Endometrium (tissue), 2 donors: ENCODE data around the gene CRLF2.
"Not testable (repeated sequence)": the region's sequence is repeated elsewhere in the genome, so short reads cannot be mapped to it uniquely, and the experiment has no call there.

Experiments used
- FAIRE-seq: peaks from 2 replicates; lab custom pipeline; 2012; peaks lifted over from hg19 to GRCh38; lab: Jason Lieb, UNC
- donor health status: control.
- donor health status: control.

Gene CRLF2, protein sequence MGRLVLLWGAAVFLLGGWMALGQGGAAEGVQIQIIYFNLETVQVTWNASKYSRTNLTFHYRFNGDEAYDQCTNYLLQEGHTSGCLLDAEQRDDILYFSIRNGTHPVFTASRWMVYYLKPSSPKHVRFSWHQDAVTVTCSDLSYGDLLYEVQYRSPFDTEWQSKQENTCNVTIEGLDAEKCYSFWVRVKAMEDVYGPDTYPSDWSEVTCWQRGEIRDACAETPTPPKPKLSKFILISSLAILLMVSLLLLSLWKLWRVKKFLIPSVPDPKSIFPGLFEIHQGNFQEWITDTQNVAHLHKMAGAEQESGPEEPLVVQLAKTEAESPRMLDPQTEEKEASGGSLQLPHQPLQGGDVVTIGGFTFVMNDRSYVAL

DNA sequence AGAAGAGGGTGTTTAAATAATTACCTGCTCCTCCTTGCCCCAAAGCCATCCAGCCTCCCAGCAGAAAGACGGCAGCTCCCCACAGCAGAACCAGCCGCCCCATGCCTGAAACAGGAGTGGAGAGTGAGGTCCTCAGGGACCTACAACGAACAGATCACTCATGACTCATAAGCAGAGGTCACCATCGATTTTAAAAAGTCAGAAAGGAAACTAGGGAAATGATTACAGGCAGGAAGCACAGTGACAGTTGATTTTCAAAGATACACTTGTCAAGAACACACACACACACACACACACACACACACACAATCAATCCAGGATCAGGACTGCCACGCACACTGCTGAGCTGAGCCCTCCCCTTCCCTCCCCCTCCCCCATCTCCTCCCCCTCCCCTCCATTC is at the start of gene CRLF2:
Gene CRLF2 (minus strand): TSS at position 118 of the 400 bp plus-strand sequence. CDS start 15 bp downstream, at position 103.
- no peak for FAIRE-seq

DNA sequence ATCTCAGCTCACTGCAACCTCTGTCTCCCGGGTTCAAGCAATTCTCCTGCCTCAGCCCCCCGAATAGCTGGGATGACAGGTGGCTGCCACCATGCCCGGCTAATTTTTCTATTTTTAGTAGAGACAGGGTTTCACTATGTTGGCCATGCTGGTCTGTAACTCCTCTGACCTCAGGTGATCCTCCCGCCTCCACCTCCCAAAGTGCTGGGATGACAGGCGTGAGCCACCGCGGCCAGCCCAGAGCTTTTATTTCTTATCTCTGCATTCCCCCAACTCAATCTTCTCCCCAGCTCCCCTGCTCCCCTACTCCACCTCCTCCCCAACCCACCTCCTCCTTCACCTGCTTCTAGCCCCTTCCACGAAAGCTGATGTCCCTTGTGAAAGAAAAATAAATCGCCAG is 49.3 kb upstream of the CRLF2 start:
- FAIRE-seq, result not testable (repeated sequence)

DNA sequence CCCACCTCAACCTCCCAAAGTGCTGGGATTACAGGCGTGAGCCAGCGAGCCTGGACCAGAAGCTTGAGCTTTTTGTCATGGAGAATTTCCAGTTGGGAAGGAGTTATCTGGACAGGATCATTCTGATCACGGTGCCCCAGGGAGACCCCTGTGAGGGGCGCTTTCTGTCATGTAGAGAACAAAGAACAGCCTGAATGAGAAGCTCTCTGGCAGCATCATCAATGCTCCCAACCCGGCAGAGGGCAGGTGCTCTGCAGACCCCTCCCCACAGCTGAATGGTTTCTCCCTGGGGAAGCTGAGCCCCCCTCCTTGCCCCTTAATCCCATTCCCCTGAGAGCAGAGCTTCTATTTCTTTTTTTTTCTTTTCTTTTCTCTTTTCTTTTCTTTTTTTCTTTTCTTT is 48.8 kb upstream of the CRLF2 start:
- FAIRE-seq, result no peak

DNA sequence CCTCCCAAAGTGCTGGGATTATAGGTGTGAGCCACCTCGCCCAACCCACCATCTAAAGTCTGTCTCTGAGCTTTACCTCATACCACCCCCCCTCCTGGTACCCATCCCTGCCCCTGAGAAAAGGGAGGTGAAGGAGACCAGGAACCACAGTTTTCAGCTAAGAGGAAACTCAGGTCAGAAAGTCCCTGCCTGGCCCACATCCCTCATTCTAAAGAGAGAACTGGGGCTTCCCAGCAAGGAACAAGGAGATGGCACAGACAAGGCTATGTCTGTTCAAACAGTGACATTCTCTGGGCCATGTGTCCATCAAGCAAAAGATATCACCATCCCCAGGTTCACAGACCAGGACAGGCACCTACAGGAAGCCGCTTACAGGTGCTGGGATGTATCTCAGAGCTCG is 40.4 kb upstream of the CRLF2 start:
- FAIRE-seq, result no peak

DNA sequence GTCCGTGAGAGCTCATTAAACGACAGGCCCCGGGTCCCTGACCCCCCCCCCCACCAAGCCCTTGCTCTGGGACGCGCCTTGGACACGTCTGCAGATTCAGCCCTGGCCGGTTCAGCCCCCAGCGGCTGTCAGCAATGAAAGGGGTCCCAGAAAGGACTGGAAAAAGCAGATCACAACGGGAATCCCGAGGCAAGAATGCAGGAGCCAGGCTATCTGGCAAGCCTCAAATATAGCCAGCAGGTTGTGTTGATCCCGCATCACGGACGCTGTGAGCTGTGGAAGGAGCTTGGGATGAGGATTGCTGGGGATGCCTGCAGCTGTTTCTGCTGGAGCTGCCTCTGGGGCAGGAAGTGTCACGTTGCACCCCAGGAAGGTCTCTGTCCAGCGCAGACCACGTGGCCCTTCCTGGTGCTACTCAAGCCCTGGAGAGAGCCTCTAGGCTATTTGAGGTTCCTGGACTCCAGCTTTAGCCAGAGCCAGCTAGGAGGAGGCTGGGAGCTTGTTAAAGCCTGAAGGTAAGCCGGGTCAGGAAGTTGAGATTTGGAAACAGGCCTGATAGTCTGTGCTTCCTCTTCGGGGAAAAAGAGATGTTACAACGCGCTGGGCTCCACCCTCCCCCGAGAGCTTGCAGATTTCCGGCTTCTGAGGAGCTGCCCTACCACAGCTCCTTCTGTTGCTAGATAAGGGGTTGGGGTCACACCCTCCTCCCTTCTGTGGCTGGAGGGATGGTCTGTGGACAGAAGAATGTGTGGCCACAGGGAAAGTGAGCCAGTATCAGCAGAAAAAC is 36.8 kb upstream of the CRLF2 start:
- no peak for FAIRE-seq

DNA sequence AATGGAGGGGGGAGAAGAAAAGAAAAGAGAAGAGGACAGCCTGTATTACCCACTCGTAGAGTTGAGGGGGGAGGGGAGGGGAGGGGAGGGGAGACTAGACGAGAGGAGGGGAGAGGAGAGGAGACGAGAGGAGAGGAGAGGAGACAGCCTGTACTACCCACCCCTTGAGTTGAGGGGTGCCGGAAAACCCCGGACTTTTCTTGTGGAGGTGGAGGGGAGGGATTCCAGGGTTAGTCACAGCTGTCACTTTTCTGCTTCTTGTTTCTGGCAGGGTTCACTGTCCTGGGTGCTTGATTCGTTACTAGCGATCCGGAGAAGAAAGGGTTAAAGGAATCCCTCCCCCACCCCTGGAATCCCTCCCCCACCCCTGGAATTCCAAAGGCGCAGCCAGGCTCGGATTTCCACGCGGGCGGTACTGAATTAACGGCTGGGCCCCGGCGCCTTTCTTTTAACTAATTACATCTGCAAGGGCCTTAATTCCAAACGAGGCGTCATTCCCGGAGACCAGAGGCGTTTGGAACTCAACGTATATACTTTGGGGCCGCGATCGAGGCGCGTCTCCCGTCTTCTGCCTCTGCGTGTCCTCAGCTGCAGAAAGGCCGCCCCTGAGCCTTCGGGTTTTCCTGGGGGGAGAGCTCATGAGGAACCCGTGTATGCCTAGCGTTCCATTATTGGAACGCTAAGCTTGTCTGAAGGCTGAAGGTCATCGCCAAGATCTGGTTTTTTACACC is 36.0 kb upstream of the CRLF2 start:
- no peak for FAIRE-seq

DNA sequence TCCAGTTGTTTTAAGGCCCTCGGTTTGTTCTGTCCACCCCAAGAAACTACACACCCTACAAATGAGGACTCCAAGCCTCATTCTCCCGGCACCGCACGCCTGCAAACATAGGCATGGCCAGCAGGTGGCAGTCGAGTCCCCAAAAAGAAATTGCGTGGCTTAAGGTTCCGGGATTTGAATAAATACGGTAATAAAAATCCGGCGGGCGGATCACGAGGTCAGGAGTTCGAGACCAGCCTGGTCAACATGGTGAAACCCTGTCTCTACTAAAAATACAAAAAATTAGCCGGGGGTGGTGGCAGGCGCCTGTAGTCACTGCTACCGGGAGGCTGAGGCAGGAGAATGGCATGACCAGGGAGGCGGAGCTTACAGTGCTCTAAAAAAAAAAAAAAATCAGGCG is 34.4 kb upstream of the CRLF2 start:
- FAIRE-seq, result no peak

DNA sequence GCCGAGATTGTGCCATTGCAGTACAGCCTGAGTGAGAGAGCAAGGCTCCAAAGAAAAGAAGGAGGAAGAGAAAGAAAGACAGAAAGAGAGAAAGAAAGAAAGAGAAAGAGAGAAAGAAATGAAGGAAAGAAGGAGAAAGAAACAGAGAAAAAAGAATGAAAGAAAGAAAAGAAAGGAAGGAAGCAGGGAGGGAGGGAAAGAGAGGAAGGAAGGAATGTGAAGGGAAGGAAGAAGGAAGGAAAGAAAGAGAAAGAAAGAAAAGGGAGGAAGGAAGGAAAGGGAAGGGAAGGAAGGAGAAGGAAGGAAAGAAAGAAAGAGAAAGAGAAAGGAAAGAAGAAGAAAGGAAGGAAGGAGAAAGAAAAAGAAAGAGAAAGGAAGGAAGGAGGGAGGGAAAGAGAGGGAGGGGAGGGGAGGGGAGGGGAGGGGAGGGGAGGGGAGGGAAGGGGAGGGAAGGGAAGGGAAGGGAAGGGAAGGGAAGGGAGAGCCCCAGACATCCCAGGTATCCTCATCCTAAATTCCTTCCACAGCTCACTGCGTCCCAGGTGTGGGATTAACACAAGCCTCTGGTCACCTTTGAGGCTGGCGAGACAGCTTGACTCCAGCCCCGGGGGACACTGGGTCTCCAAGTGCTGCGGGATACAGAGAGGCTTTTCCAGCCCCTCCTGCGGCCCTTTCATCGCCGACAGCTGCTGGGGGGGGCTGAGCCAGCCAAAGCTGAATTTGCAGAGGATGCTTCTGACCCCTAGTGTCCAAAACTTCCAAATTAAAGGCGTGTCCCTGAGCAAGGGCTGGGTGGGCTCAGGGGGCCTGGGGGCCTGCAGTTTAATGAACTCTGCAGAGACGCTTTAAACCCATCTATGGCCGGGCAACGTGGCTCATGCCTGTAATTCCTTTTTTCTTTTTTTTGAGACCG is 32.0 kb upstream of the CRLF2 start:
- no peak for FAIRE-seq

DNA sequence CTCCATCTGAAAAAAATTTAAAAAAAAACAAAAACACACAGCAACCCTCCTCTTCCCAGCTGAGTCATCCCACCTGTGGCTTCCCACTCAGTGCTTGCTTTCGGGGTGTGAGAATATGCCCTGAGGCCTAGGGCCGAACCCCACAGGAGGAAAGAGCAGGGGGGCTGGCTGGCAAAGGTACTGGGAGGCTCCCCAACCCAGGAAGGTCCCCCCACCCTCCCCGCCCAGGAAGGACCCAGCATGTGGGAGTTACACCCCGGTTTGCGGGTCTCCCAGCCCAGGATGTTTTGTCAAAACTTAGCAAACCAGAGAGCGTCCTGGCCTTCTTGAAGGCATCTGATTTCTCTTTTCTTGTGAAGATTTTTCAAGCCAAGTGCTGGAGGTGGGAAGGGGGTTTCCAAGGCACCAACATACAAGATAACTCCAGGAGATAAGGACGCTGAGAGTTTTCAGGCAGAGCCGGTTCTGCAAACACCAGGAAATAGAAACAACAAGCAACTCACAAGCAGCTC is 30.5 kb upstream of the CRLF2 start:
- no peak for FAIRE-seq

DNA sequence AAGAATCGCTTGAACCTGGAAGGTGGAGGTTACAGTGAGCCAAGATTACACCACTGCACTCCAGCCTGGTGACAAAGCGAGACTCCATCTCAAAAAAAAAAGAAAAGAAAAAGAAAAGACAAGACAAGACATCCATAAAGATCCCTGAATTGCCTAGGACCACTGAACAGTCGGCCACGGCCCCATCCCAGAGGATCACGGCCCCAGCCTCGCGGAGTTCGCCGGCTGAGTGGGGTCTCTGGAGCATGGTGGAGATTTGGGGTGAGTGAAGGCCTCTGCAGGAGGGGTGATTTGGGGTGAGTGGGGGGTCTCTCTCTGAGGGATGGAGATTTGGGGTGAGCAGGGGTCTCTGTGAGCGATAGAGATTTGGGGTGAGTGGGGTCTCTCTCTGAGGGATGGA is 28.1 kb upstream of the CRLF2 start:
- FAIRE-seq, result not testable (repeated sequence)

DNA sequence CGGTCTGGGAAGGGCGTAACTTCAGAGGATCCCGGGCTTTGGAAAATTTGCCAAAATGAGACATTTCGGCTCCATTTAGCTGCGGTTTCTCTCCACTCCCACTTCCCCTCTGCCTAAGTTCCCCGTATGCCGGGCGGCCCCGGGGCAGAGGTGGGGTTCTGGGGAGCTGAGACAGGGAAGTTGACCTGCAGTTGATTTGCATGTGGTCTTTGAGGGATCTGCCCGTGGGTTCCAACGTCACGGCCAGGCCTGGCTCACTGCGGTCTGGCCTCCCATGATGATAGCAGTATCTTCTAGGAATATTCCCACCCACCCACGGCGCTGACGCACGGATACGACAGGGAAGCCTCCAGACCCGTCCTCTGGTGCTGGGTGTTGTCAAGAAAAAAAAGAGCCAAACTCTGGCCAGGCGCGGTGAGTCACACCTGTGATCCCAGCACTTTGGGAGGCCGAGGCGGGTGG is 27.3 kb upstream of the CRLF2 start:
- no peak for FAIRE-seq

DNA sequence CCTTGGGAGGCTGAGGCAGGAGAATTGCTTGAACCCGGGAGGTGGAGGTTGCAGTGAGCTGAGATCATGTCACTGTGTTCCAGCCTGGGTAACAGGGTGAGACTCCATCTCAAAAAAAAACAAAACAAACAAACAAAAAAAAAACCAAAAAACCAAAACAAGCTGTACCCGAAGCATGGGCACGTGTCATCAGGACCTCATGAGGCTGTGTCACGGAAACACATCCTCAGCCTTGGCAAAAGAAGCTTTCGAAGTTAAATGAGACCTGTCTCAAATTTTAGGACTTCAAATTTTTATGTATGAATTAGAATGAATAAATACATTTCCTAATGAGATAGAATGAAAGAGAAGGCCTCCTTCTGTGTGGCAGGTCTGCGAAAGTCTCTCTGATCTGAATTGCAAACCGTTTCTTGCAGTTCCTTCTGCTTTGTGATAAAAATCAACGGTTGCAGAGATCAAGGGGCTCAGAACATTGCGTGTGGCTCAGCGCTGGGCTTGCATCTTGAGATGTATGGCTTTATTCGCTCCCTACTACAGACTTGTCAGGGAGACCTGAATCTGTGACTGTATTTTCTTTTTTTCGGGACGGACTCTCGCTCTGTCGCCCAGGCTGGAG is 19.5 kb upstream of the CRLF2 start:
- no peak for FAIRE-seq

DNA sequence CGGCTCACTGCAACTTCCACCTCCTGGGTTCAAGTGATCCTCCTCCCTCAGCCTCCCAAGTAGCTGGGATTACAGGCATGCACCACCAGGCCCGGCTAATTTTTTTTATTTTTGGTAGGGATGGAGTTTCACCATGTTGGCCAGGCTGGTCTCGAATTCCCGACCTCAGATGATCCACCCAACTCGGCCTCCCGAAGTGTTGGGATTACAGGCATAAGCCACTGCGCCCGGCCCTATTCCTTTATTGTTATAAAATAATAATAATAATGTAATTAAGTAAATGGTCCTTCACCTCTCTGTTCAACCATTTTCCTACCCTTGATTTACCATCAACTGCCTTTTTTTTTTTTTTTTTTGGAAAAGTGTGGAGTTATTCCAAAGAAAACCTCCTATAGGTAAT is 15.7 kb upstream of the CRLF2 start:
- FAIRE-seq, result not testable (repeated sequence)

DNA sequence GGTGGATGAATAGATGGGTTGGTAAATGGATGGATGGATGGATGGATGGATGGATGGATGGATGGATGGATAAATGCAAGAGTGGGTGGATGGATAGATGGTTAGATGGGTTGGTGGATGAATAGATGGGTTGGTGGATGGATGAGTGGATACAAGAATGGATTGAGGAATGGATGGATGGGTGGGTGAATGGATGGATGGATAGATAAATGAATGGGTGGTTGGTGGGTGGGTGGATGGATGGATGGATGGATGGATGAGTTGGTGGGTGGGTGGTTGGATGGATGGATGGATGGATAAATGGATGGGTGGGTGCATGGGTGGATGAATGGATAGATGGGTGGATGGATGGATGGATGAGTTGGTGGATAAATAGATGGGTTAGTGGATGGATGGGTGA is 13.8 kb upstream of the CRLF2 start:
- FAIRE-seq, result no peak

DNA sequence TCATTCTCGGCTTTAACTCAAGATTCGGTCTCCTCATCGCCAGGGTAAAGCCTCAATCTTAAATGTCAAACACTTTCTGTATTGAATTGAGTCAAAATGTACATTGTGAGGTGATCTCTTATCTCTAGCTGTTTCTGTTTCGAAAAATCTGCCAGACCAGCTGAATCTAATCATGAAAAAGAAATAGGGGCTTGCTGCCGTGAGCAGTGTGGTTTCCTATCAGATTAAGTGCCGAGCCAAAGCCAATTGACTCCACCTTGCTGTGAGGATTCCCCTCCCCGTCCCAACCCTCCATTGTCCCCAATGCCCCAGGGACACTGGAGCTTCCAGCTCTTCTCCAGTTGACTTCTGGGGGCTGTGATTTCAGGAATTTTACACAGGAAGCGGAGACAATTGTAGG is 12.5 kb upstream of the CRLF2 start:
- FAIRE-seq, result no peak

DNA sequence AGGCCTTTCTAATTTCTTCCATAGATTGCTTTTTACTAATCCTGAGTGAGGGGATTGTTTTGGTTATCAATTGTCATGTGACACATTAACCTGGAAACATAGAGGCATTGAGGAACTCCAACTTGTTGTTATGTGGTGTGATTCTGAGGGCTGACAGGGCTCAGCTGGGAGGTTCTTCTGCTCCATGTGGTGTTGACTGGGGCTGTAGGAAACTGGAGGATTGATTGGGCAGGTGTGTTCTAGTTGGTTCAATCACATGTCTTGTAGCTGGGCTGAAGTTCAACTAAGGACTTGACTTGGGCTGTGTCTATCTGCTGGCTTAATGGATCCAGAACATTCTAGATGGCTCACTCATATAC is 10.8 kb upstream of the CRLF2 start:
- FAIRE-seq, result no peak

DNA sequence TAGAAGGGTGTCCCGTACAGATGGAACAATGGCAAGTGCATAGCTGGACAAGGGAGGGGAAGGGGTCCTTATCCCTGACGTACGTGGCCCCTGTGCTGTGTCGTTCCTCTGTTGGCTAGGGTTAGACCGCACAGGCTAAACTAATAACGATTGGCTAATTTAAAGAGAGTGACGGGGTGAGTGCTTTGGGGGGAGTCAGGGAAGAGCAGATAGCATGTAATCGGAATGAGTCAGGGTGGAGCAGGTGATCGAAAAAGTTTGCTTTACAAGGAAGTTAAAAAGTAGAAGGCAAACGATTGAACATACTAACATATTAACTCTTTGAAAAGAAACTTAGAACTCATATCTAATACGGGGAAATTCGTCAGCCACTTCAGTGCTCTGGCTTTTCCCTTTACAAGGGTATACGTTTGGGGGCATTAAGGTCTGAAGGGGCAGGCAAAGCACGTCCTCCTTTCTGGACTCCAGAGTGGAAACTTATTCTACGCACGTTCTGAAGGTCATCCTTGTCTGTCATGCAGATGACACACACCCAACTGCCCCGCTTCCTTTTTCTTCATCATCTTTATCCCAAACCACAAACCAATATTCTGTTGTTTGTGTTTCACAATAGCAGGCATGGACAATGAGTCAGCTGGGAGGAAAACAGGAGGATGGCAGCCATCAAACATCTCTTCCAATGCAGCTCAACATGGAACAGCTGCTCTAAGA is 10.2 kb upstream of the CRLF2 start:
- FAIRE-seq, result no peak

DNA sequence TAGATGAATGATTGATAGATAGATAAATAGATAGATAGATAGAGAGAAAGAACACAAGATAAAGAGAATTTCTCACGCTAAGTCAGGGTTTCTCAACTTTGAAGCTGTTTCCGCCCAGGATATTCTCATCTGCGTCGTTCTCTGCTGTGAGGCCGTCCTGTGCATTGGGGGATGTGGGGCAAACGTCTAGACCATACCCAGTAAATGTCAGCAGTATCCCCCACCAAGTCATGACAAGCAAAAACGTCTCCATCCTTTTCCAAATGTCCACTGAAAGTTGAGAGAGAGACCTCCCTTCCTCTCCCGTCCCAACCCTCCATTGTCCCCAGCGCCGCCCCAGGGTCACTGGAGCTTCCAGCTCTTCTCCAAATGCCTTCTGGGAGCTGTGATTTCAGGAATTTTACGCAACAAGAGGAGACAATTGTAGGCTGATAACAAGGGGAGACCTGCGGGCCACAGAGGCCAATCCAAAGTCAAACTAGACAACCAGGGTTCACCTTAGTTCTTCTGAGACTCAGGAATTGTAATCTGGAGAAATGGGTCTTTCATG is 8.9 kb upstream of the CRLF2 start:
- no peak for FAIRE-seq

DNA sequence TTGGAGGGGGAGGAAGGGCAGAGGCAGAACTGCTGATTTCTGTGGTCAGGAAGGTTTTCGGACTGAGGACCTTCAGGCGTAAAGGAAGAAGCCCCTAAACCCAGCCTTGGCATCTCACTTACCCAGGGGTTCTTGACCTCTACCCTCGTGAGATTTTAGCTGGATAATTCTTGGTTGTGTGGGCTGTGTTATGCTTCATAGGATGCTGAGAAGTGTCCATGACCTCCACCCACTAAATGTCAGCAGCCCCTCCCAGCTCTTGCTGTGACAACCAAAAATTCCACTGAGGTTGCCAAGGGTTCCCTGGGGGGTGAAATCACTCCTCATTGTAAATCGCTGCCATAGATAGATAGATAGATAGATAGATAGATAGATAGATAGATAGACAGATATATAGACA is 5.8 kb upstream of the CRLF2 start:
- no peak for FAIRE-seq
